H1 (cell line): ENCODE data around the gene LPCAT1.

Experiments used
- BACH1 ChIP-seq: IDR thresholded peaks from 2 replicates; pipeline ENCODE4 v1.6.1; 2012; ENCODE audit warnings: low read length, improper control_type of control experiment
- CREB1 ChIP-seq: IDR thresholded peaks from 2 replicates; pipeline ENCODE4 v1.6.1; 2012; ENCODE audit warnings: inconsistent platforms
- CTBP2 ChIP-seq: IDR thresholded peaks from 2 replicates; pipeline ENCODE4 v1.7.0; 2011; ENCODE audit warnings: borderline replicate concordance, mild to moderate bottlenecking, moderate library complexity, mixed read lengths, low read length; ENCODE audit not compliant: insufficient read depth, insufficient read length
- POLR2A ChIP-seq, 2 experiments: IDR thresholded peaks; 1 replicate in 1 of 2; 2 replicates in 1 of 2; pipeline ENCODE4 v1.6.1; 2011; ENCODE audit warnings: low read depth in 2 of 2, low read length in 2 of 2, mild to moderate bottlenecking in 2 of 2; ENCODE audit errors: control extremely low read depth in 1 of 2
- RXRA ChIP-seq: IDR thresholded peaks from 2 replicates; pipeline ENCODE4 v1.6.1; 2011; ENCODE audit warnings: low read depth, mild to moderate bottlenecking, low read length, moderate library complexity; ENCODE audit not compliant: insufficient read depth
- SIRT6 ChIP-seq: IDR thresholded peaks from one replicate; pipeline ENCODE4 v1.7.1; 2012; ENCODE audit warnings: low read length, inconsistent platforms
- SUZ12 ChIP-seq: fragments of 200-600 bp; sonication (generic); IDR thresholded peaks from 2 replicates; pipeline ENCODE4 v1.6.1; 2012; ENCODE audit warnings: mild to moderate bottlenecking, inconsistent platforms, low read length, moderate library complexity, mixed read lengths
- TCF12 ChIP-seq: IDR thresholded peaks from 2 replicates; pipeline ENCODE4 v1.6.1; 2011; ENCODE audit warnings: low read depth, mild to moderate bottlenecking, low read length
- YY1 ChIP-seq: IDR thresholded peaks from 2 replicates; pipeline ENCODE4 v1.6.1; 2011; ENCODE audit warnings: low read depth, mild to moderate bottlenecking, low read length
- ZNF274 ChIP-seq: IDR thresholded peaks from 2 replicates; pipeline ENCODE4 v1.7.0; 2012; ENCODE audit warnings: low read length, borderline replicate concordance; ENCODE audit errors: extremely low read depth
- TF ChIP-seq, protein P1 (sequence below), 3 experiments: IDR thresholded peaks; 1 replicate in 2 of 3; 2 replicates in 1 of 3; pipeline versions ENCODE4 v1.5.1 to v1.6.1; 2011; ENCODE audit warnings: low read length in 3 of 3, mild to moderate bottlenecking in 3 of 3, inconsistent platforms in 2 of 3, low read depth in 1 of 3, moderate library complexity in 1 of 3; ENCODE audit not compliant: insufficient read depth in 1 of 3; ENCODE audit errors: control extremely low read depth in 1 of 3
- TF ChIP-seq, protein P2 (sequence below): IDR thresholded peaks from 2 replicates; pipeline ENCODE4 v1.6.1; 2012; ENCODE audit warnings: low read length, inconsistent platforms

DNA sequence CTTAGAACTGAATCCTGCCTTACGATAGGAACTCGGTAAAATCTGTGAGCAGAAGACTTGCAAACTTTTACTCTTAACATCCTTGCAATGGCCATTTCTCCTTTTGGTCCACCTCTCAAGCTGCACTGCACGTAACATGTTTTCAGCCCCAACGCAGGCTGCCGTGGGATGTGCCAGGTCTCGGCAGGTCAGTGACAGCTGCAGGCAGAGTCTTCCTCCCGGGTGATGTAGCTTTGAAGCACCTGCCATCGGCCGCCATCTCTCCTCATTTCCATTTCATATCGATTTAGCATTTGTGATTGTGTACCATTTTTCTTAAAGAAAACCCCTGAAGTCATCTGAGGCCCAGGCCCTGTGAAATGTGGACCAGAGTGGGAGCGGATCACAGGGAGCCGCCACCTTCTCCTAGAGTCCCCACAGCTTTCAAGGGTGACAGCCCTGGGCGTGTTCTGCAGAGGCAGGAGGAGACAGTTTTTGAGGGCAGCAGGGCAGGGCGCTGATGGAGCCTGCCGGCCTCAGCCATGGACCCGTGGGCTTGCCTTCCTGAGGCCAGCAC lies 25.8 kb upstream of the LPCAT1 start:
- no peak for TF ChIP-seq ZNF274
- no peak for TF ChIP-seq YY1
- TF ChIP-seq RXRA: no peak
- TF ChIP-seq POLR2A (IDR thresholded peaks at IDR 0.05; ENCODE audit: control extremely low read depth in 1 of 2, low read depth in 2 of 2, low read length in 2 of 2): no peak
- TF ChIP-seq CTBP2: no peak
- TF ChIP-seq TCF12: no peak
- TF ChIP-seq, protein P1, sequence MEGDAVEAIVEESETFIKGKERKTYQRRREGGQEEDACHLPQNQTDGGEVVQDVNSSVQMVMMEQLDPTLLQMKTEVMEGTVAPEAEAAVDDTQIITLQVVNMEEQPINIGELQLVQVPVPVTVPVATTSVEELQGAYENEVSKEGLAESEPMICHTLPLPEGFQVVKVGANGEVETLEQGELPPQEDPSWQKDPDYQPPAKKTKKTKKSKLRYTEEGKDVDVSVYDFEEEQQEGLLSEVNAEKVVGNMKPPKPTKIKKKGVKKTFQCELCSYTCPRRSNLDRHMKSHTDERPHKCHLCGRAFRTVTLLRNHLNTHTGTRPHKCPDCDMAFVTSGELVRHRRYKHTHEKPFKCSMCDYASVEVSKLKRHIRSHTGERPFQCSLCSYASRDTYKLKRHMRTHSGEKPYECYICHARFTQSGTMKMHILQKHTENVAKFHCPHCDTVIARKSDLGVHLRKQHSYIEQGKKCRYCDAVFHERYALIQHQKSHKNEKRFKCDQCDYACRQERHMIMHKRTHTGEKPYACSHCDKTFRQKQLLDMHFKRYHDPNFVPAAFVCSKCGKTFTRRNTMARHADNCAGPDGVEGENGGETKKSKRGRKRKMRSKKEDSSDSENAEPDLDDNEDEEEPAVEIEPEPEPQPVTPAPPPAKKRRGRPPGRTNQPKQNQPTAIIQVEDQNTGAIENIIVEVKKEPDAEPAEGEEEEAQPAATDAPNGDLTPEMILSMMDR (IDR thresholded peaks at IDR 0.05; ENCODE audit: control extremely low read depth in 1 of 3, insufficient read depth in 1 of 3, low read depth in 1 of 3, low read length in 3 of 3): no peak
- TF ChIP-seq BACH1: no peak
- TF ChIP-seq SIRT6: no peak
- TF ChIP-seq CREB1: no peak
- TF ChIP-seq, protein P2, sequence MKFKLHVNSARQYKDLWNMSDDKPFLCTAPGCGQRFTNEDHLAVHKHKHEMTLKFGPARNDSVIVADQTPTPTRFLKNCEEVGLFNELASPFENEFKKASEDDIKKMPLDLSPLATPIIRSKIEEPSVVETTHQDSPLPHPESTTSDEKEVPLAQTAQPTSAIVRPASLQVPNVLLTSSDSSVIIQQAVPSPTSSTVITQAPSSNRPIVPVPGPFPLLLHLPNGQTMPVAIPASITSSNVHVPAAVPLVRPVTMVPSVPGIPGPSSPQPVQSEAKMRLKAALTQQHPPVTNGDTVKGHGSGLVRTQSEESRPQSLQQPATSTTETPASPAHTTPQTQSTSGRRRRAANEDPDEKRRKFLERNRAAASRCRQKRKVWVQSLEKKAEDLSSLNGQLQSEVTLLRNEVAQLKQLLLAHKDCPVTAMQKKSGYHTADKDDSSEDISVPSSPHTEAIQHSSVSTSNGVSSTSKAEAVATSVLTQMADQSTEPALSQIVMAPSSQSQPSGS: no peak
- no peak for TF ChIP-seq SUZ12
